NB4 (cell line): Measurements from ENCODE around the gene METTL23.

Experiments
- CTCF ChIP-seq: IDR thresholded peaks from one replicate; pipeline ENCODE4 v1.5.1; 2012; ENCODE audit warnings: low read depth, low read length
- MAX ChIP-seq: IDR thresholded peaks from 2 replicates; pipeline ENCODE4 v1.6.1; 2011; ENCODE audit warnings: low read depth, low read length
- MYC ChIP-seq: IDR thresholded peaks from 2 replicates; pipeline ENCODE4 v1.6.1; 2011; ENCODE audit warnings: low read depth, low read length
- POLR2A ChIP-seq: IDR thresholded peaks from 2 replicates; pipeline ENCODE4 v1.6.1; 2011; ENCODE audit warnings: mild to moderate bottlenecking; ENCODE audit not compliant: insufficient read length; ENCODE audit errors: extremely low read depth

DNA sequence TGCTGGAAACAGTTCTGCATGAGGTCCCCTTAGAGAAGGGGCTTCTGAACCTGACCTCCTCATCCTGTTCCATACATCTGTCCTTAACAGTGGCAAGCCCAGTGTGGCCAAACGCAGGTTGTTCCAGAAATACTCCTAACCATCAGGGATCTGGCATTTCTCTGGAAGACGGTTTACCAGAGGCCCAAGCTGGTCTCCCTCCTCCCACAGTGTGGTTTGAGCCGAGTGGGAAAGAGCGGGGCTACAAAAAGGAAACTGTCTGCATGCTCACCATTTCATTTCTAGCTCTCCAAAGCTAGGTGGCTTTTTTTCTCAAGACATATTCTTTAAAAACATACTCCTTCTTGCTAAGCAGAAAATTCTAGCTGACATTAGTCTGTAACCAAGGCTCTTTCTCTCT lies 21.8 kb upstream of the METTL23 start:
- TF ChIP-seq POLR2A = no peak
- no peak for TF ChIP-seq CTCF
- no peak for TF ChIP-seq MAX
- no peak for TF ChIP-seq MYC
